ENCODE measurements around the gene MGME1. TPM values are rescaled to one million over a fixed set of nuclear protein-coding genes. Genes with fewer than 3 reads are reported as not detected.

The MGME1 gene
- total and polyA plus RNA-seq, 2 of the 13 experiments (the other 11 are each of a cell fraction or from before 2014, with no cell fraction given) = 36.7 to 66.6 TPM

DNA sequence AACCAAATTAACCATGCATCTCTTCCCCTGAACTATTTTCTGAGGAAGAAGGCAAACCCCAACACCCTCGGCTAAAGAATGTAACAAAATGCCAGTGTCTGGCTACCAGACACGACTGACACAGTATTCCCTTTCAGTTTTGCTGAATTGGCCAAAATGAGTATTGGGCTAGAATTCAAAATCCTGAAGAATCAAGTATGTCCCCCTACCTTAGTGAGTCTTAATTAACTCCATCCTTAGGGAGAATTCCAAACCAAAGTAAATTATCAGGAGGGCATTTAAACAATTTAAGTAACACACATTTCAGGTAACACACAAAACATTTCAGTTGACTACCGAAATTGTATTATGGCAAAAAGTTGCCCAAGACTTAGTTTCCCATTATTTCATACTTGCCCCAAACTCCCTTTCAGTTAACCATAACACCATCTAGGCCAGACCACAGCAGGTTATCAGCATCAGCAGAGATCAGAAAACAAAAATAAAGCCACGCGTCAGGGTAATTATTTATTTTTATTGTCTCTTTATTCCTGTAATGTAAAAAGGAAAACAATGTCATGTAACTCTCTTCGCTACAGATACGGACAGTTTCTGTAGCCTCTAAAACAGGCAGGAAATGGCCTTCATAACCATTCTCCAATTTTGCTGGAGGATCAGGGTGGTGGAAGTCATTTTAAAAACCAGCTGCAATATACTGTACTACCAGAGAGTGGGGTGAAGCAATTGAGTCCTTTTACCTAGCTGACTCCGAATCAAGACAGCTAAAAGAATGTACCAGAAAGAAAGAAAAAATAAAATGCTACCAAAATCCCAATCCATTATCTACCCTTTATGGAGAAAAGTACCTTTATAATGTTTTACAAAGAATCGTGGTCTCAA lies 2.1 kb upstream of the MGME1 start (continued):
- 0 out of 2 replicates have a peak, but pooled peaks have one; percentile 37 for TF ChIP-seq SETDB1 (CRISPR knock-in tag; IDR thresholded peaks at IDR 0.05; ENCODE audit: borderline replicate concordance)

- peak overlapping the region; percentile 89 to 95 (median 89) for H3K4me3 ChIP-seq (replicated peaks in 1 of 3; ENCODE audit: insufficient read depth in 1 of 3, low read depth in 2 of 3, low read length in 3 of 3)
- H3K27ac ChIP-seq (ENCODE audit: extremely low read length, insufficient read depth, low read length) = peak overlapping the region; percentile 97
- FAIRE-seq (no peak), DNase-seq (ENCODE audit: low spot score) (no peak), ATAC-seq (peak; percentile 0; the same call in 2 of the 3 replicates)
- peaks cover 97% of the 10 kb centered on the region for H3K79me2 ChIP-seq (ENCODE audit: insufficient read depth, low read length)
- peak overlapping the region; percentile 95 for H3K4me2 ChIP-seq (ENCODE audit: low read depth, low read length)
- BruUV-seq (replicated peaks) = TSS peak; percentile 48
- no peak overlapping the region for H2AFZ ChIP-seq (ENCODE audit: low read length)
- under 1% methylated on average over 37 of the region's 41 CpGs for WGBS (ENCODE audit: low lambda C conversion rate)
- intact Hi-C loops (cut with micrococcal nuclease; ENCODE audit: unreplicated experiment) = loop anchor here (1.0 to 10.0 kb wide), 4 partner anchors 8 to 307 kb away; no protein-coding TSS in a partner anchor
- CTCF ChIA-PET (ENCODE audit: low intra/inter-chr PET ratio, low total read pairs) = interaction anchor here (0.5 to 0.8 kb wide), 2 partner anchors 10 to 28 kb away, joined by 3 to 4 read pairs; no protein-coding TSS in a partner anchor
- peaks cover 52% of the 10 kb centered on the region for H3K4me1 ChIP-seq (ENCODE audit: insufficient read depth, low read length)
- POLR2A ChIA-PET = interaction anchor here (0.8 to 7.3 kb wide), 12 partner anchors 9 to 395 kb away, joined by 3 to 114 read pairs (median 5); partner anchors contain the start of genes KAT14, PET117 and RRBP1
- H3K9ac ChIP-seq (ENCODE audit: insufficient read depth, low read depth, low read length) = peak overlapping the region; percentile 99
- H3K27me3 ChIP-seq (ENCODE audit: control insufficient read depth in 1 of 2, insufficient read depth in 2 of 2, low read length in 2 of 2) = no peaks in the 10 kb centered on the region; a peak in 1 of 5 replicates
- H3K9me3 ChIP-seq (ENCODE audit: low read length) = no peaks in the 10 kb centered on the region
- peaks cover 1 to 8% of the 10 kb centered on the region in 2 experiments; a peak in 4 of 5 replicates for H3K36me3 ChIP-seq (replicated peaks in 1 of 2; ENCODE audit: control insufficient read depth in 1 of 2, insufficient read depth in 2 of 2, low read length in 2 of 2)
- in situ Hi-C loops (cut with HindIII; ENCODE audit: extremely low pct_ligation_motif_present, low pct_unique_long_range_greater_than_20kb) = no loop called here
- H4K20me1 ChIP-seq (ENCODE audit: insufficient read depth, low read length) = peaks cover 45% of the 10 kb centered on the region
- TF ChIP-seq ZNF629 (CRISPR knock-in tag; conservative IDR thresholded peaks at IDR 0.05) (no peak), NR2C2 (CRISPR knock-in tag; IDR thresholded peaks at IDR 0.05; ENCODE audit: borderline replicate concordance) (no peak), ZNF891 (CRISPR knock-in tag; IDR thresholded peaks at IDR 0.05) (peak; percentile 12; the same call in 1 of the 2 replicates), ZNF670 (CRISPR knock-in tag; IDR thresholded peaks at IDR 0.05; ENCODE audit: borderline replicate concordance) (no peak), ZNF136 (CRISPR knock-in tag; IDR thresholded peaks at IDR 0.05; ENCODE audit: low read depth) (no peak), ZFP36 (IDR thresholded peaks at IDR 0.05; ENCODE audit: borderline replicate concordance, low read depth, low read length, partially characterized antibody) (no peak), NAIF1 (CRISPR knock-in tag; IDR thresholded peaks at IDR 0.05; ENCODE audit: borderline replicate concordance) (0 out of 2 replicates have a peak, but pooled peaks have one; percentile 2), ZBTB42 (CRISPR knock-in tag; IDR thresholded peaks at IDR 0.05) (0 out of 2 replicates have a peak, but pooled peaks have one; percentile 10), ZNF446 (CRISPR knock-in tag; IDR thresholded peaks at IDR 0.05) (no peak)
- TF ChIP-seq, protein P1, sequence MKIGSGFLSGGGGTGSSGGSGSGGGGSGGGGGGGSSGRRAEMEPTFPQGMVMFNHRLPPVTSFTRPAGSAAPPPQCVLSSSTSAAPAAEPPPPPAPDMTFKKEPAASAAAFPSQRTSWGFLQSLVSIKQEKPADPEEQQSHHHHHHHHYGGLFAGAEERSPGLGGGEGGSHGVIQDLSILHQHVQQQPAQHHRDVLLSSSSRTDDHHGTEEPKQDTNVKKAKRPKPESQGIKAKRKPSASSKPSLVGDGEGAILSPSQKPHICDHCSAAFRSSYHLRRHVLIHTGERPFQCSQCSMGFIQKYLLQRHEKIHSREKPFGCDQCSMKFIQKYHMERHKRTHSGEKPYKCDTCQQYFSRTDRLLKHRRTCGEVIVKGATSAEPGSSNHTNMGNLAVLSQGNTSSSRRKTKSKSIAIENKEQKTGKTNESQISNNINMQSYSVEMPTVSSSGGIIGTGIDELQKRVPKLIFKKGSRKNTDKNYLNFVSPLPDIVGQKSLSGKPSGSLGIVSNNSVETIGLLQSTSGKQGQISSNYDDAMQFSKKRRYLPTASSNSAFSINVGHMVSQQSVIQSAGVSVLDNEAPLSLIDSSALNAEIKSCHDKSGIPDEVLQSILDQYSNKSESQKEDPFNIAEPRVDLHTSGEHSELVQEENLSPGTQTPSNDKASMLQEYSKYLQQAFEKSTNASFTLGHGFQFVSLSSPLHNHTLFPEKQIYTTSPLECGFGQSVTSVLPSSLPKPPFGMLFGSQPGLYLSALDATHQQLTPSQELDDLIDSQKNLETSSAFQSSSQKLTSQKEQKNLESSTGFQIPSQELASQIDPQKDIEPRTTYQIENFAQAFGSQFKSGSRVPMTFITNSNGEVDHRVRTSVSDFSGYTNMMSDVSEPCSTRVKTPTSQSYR (CRISPR knock-in tag; IDR thresholded peaks at IDR 0.05; ENCODE audit: borderline replicate concordance) = no peak
- TF ChIP-seq, protein P2, sequence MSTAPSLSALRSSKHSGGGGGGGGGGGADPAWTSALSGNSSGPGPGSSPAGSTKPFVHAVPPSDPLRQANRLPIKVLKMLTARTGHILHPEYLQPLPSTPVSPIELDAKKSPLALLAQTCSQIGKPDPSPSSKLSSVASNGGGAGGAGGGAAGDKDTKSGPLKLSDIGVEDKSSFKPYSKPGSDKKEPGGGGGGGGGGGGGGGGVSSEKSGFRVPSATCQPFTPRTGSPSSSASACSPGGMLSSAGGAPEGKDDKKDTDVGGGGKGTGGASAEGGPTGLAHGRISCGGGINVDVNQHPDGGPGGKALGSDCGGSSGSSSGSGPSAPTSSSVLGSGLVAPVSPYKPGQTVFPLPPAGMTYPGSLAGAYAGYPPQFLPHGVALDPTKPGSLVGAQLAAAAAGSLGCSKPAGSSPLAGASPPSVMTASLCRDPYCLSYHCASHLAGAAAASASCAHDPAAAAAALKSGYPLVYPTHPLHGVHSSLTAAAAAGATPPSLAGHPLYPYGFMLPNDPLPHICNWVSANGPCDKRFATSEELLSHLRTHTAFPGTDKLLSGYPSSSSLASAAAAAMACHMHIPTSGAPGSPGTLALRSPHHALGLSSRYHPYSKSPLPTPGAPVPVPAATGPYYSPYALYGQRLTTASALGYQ (CRISPR knock-in tag; IDR thresholded peaks at IDR 0.05) = no peak
Measured at GRCh38 chr20:17967521-17968365, 1.1 kb upstream of the MGME1 start.

Data from HepG2 (cell line).